Keratinocyte (primary cell): ENCODE results near the gene ARHGAP40. TPM values are rescaled to one million over a fixed set of nuclear protein-coding genes. Genes with fewer than 3 reads are reported as not detected.

ENCODE experiments used
- DNase-seq: peaks from one replicate; pipeline ENCODE4 v3.0.0-alpha.2; 2011; ENCODE audit warnings: low read depth, missing footprints, low spot score
- FAIRE-seq: peaks from 2 replicates; lab custom pipeline; 2011; peaks lifted over from hg19 to GRCh38; lab: Jason Lieb, UNC
- H2AFZ ChIP-seq: 2 replicates; pipeline ENCODE4 v1.6.0; 2012; ENCODE audit warnings: low read length, control low read depth, inconsistent platforms; ENCODE audit not compliant: control insufficient read depth
- H3K27ac ChIP-seq: 2 replicates; pipeline ENCODE4 v1.5.1; 2011; ENCODE audit warnings: low read length; ENCODE audit not compliant: control insufficient read depth, insufficient read depth
- H3K27me3 ChIP-seq: 3 replicates; pipeline ENCODE4 v1.6.0; 2011; ENCODE audit warnings: low read length; ENCODE audit not compliant: control insufficient read depth, insufficient read depth; ENCODE audit errors: extremely low read depth
- H3K36me3 ChIP-seq, 2 experiments: 2 replicates in 1 of 2; 3 replicates in 1 of 2; pipeline ENCODE4 v1.5.1; 2011; ENCODE audit warnings: low read length in 2 of 2, mild to moderate bottlenecking in 1 of 2; ENCODE audit not compliant: control insufficient read depth in 2 of 2, insufficient read depth in 2 of 2; ENCODE audit errors: extremely low read depth in 1 of 2
- H3K4me1 ChIP-seq: 3 replicates; pipeline ENCODE4 v1.5.1; 2011; ENCODE audit warnings: low read length; ENCODE audit not compliant: control insufficient read depth, insufficient read depth; ENCODE audit errors: extremely low read depth
- H3K4me2 ChIP-seq: 3 replicates; pipeline ENCODE4 v1.6.0; 2011; ENCODE audit warnings: low read depth, low read length; ENCODE audit not compliant: control insufficient read depth, insufficient read depth; ENCODE audit errors: extremely low read depth
- H3K4me3 ChIP-seq, 3 experiments: fragments of 200-600 bp in 1 of 3; sonication (generic) in 1 of 3; 2 replicates in 2 of 3; 3 replicates in 1 of 3; pipeline ENCODE4 v1.5.1; 2011 to 2016; ENCODE audit warnings: low read length in 3 of 3, mild to moderate bottlenecking in 3 of 3, control low read depth in 2 of 3, inconsistent platforms in 1 of 3, low read depth in 1 of 3, mixed read lengths in 1 of 3, mixed run types in 1 of 3, moderate library complexity in 1 of 3; ENCODE audit not compliant: control insufficient read depth in 2 of 3, insufficient read depth in 2 of 3; ENCODE audit errors: extremely low read depth in 1 of 3
- H3K79me2 ChIP-seq: 2 replicates; pipeline ENCODE4 v1.6.0; 2012; ENCODE audit warnings: low read length; ENCODE audit not compliant: control insufficient read depth, insufficient read depth
- H3K9ac ChIP-seq: 3 replicates; pipeline ENCODE4 v1.6.0; 2011; ENCODE audit warnings: low read length; ENCODE audit not compliant: control insufficient read depth, insufficient read depth; ENCODE audit errors: extremely low read depth
- H3K9me1 ChIP-seq: 3 replicates; pipeline ENCODE4 v1.6.0; 2011; ENCODE audit warnings: low read length; ENCODE audit not compliant: control insufficient read depth, insufficient read depth; ENCODE audit errors: extremely low read depth
- H3K9me3 ChIP-seq: 2 replicates; pipeline ENCODE4 v1.5.1; 2012; ENCODE audit warnings: low read depth, low read length; ENCODE audit not compliant: control insufficient read depth
- H4K20me1 ChIP-seq: 3 replicates; pipeline ENCODE4 v1.6.0; 2011; ENCODE audit warnings: low read length; ENCODE audit not compliant: control insufficient read depth, insufficient read depth; ENCODE audit errors: extremely low read depth
- CTCF ChIP-seq, 3 experiments: IDR thresholded peaks in 1 of 3; conservative IDR thresholded peaks in 1 of 3; optimal IDR thresholded peaks in 1 of 3; 2 replicates in 2 of 3; 3 replicates in 1 of 3; pipeline versions ENCODE3 to v1.5.1; 2011; ENCODE audit warnings: low read length in 3 of 3, mild to moderate bottlenecking in 3 of 3, moderate library complexity in 2 of 3, control low read depth in 1 of 3, inconsistent platforms in 1 of 3; ENCODE audit not compliant: insufficient read depth in 2 of 3; ENCODE audit errors: extremely low read depth in 1 of 3
- EZH2 ChIP-seq: IDR thresholded peaks from one replicate; pipeline ENCODE4 v1.6.1; 2012; ENCODE audit warnings: inconsistent platforms, mild to moderate bottlenecking, low read length, moderate library complexity
- dilution Hi-C: fragments of 300-500 bp; cut with MboI; formaldehyde crosslinking; loops from one replicate; pipeline ENCODE4 v1.7.0; 2020; ENCODE audit warnings: low sequenced_read_pairs; ENCODE audit not compliant: extremely low pct_ligation_motif_present
- polyA plus RNA-seq, 5 experiments: library from polyadenylated mRNA; depleted of rRNA in 3 of 5; stranded (reverse) in 3 of 5; stranded (forward) in 1 of 5; unstranded in 1 of 5; fragments of >200 nt; gene quantifications; 1 replicate in 1 of 5; 2 replicates in 3 of 5; 3 replicates in 1 of 5; pipeline versions ENCODE4 v1.2.1 to v1.2.3, GENCODE V29; 2011 to 2012; ENCODE audit warnings: missing spikeins in 2 of 5, low read depth in 1 of 5, low replicate concordance in 1 of 5

Gene ARHGAP40
- polyA plus RNA-seq, 1 donor (not counting 4 experiments of a cell fraction or from before 2014, with no cell fraction given), result 1.0 TPM

- no peak for FAIRE-seq
- dilution Hi-C loops, result no loop called here
Observed at GRCh38 chr20:38660429-38660828, 58.8 kb downstream of the ARHGAP40 start.

GRCh38 chr20:38663660-38664059, 62.1 kb downstream of the ARHGAP40 start:
- no peak for TF ChIP-seq CTCF (optimal IDR thresholded peaks at IDR 0.05 in 1 of 3, IDR thresholded peaks at IDR 0.05 in 1 of 3, conservative IDR thresholded peaks at IDR 0.05 in 1 of 3; ENCODE audit: extremely low read depth in 1 of 3, insufficient read depth in 2 of 3, low read length in 3 of 3)
- TF ChIP-seq EZH2, result no peak
- Histone ChIP-seq H3K4me3 (no peak overlapping the region), H3K27me3 (peaks cover 11% of the 10 kb centered on the region), H3K9ac (no peak overlapping the region), H3K36me3 (no peaks in the 10 kb centered on the region), H3K4me1 (no peaks in the 10 kb centered on the region), H2AFZ (no peak overlapping the region), H3K79me2 (no peaks in the 10 kb centered on the region), H3K9me3 (no peaks in the 10 kb centered on the region), H3K4me2 (no peak overlapping the region), H3K27ac (no peak overlapping the region), H3K9me1 (no peaks in the 10 kb centered on the region), H4K20me1 (peaks cover 4% of the 10 kb centered on the region)
- dilution Hi-C loops, result no loop called here
- DNase-seq, result no peak
- no peak for FAIRE-seq

More at GRCh38 chr20:38660429-38660828, 58.8 kb downstream of the ARHGAP40 start:
- no peak overlapping the region for H3K4me2 ChIP-seq
- H3K36me3 ChIP-seq, result no peaks in the 10 kb centered on the region
- no peaks in the 10 kb centered on the region for H3K79me2 ChIP-seq
- no peak overlapping the region for H3K27ac ChIP-seq
- H3K4me3 ChIP-seq, result no peak overlapping the region
- H3K9me1 ChIP-seq, result no peaks in the 10 kb centered on the region
- no peaks in the 10 kb centered on the region for H3K9me3 ChIP-seq
- TF ChIP-seq CTCF (optimal IDR thresholded peaks at IDR 0.05 in 1 of 3, IDR thresholded peaks at IDR 0.05 in 1 of 3, conservative IDR thresholded peaks at IDR 0.05 in 1 of 3; ENCODE audit: extremely low read depth in 1 of 3, insufficient read depth in 2 of 3, low read length in 3 of 3) (no peak), EZH2 (no peak)
- H3K27me3 ChIP-seq, result peaks cover 11% of the 10 kb centered on the region
- H4K20me1 ChIP-seq, result peaks cover 4% of the 10 kb centered on the region
- no peaks in the 10 kb centered on the region for H3K4me1 ChIP-seq
- DNase-seq, result no peak
- no peak overlapping the region for H3K9ac ChIP-seq
- no peak overlapping the region for H2AFZ ChIP-seq
